Upper lobe of right lung (tissue), 1 donor: ENCODE data around the gene RHOT2. TPM values are rescaled to one million over a fixed set of nuclear protein-coding genes. Genes with fewer than 3 reads are reported as not detected.
A peak's percentile ranks its signal among the peaks of the same experiment; 100 is the strongest.

Experiments used
- ATAC-seq: fragments of 200-7000 bp; cut with Tn5 transposase; one replicate; pipeline ENCODE4 v1.9.1; 2020; ENCODE audit warnings: mild to moderate bottlenecking, moderate library complexity
- DNase-seq: peaks from one replicate; pipeline ENCODE4 v3.0.0-alpha.2; 2020
- H3K27ac ChIP-seq: fragments of 200-600 bp; one replicate; pipeline ENCODE4 v1.8.0; 2022
- H3K27me3 ChIP-seq: fragments of 200-600 bp; one replicate; pipeline ENCODE4 v1.8.0; 2022; ENCODE audit warnings: mild to moderate bottlenecking
- H3K36me3 ChIP-seq: fragments of 200-600 bp; one replicate; pipeline ENCODE4 v1.8.0; 2022
- H3K4me1 ChIP-seq: fragments of 200-600 bp; one replicate; pipeline ENCODE4 v1.8.0; 2022
- H3K4me3 ChIP-seq: fragments of 200-600 bp; one replicate; pipeline ENCODE4 v1.8.0; 2022; ENCODE audit warnings: mild to moderate bottlenecking
- H3K9me3 ChIP-seq: fragments of 200-600 bp; one replicate; pipeline ENCODE4 v1.8.0; 2022
- intact Hi-C: fragments of 100-400 bp; cut with DNase I; formaldehyde crosslinking; loops from one replicate; pipeline ENCODE4 v1.11.0; 2022
- total RNA-seq: library from RNA; stranded (reverse); fragmentation: NEBNext Ultra II Directional; extraction: Animal tissue kit (Norgen Biotek cat#: 25700); gene quantifications from one replicate; pipeline ENCODE4 v1.2.1, GENCODE V29; 2021
- TF ChIP-seq, protein P1 (sequence below): fragments of 200-600 bp; IDR thresholded peaks from one replicate; pipeline ENCODE4 v1.8.0; 2022; ENCODE audit warnings: antibody characterized with exemption
- donor health status: DM: no; HTN: yes; CAD: no; lungs with severe emphysema.

Gene RHOT2
- total RNA-seq, 1 donor from 2014 or later = 92.5 TPM

DNA sequence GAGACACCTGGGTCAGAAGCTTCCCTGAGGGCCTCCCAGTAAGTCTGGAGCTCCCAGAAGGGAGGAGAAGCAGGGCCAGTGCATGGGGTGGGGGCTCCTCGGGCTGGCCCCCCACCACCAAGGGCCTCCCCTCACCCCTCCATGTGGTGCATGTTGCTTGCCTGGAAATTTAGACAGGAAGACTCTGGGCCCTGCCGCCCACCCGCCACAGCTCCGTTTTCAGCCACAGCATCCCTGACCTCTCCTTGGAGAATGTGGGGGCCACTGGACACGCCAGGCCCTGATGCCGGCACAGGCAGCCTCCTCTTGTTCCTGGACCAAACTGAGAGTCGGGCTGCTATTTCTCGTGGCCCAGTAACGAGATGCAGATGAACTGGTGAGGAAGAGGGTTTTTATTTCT lies 29.1 kb upstream of the RHOT2 start:
- no peak overlapping the region for H3K27ac ChIP-seq
- TF ChIP-seq, protein P1, sequence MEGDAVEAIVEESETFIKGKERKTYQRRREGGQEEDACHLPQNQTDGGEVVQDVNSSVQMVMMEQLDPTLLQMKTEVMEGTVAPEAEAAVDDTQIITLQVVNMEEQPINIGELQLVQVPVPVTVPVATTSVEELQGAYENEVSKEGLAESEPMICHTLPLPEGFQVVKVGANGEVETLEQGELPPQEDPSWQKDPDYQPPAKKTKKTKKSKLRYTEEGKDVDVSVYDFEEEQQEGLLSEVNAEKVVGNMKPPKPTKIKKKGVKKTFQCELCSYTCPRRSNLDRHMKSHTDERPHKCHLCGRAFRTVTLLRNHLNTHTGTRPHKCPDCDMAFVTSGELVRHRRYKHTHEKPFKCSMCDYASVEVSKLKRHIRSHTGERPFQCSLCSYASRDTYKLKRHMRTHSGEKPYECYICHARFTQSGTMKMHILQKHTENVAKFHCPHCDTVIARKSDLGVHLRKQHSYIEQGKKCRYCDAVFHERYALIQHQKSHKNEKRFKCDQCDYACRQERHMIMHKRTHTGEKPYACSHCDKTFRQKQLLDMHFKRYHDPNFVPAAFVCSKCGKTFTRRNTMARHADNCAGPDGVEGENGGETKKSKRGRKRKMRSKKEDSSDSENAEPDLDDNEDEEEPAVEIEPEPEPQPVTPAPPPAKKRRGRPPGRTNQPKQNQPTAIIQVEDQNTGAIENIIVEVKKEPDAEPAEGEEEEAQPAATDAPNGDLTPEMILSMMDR = no peak
- H3K4me3 ChIP-seq = no peak overlapping the region
- no peaks in the 10 kb centered on the region for H3K36me3 ChIP-seq
- intact Hi-C loops = no loop called here
- H3K27me3 ChIP-seq = no peaks in the 10 kb centered on the region
- H3K4me1 ChIP-seq = peaks cover 17% of the 10 kb centered on the region
- no peaks in the 10 kb centered on the region for H3K9me3 ChIP-seq
- no peak for DNase-seq
- no peak for ATAC-seq

DNA sequence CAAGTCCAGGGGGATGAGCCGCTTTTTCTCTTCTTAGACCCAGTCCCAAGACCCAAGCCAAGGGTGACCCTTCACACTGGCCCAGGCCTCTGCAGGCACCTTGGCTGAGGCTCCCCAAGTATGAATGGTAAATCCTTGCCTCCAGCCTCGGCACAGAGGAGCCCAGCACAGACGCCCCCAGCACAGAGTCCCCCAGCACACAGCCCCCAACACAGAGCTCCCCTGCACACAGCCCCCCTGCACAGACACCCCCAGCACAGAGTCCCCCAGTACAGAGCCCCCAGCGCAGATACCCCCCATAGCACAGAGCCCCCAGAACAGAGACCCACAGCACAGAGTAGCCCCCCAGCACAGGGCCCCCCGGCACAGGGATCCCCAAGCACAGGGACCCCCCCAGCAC lies 27.3 kb upstream of the RHOT2 start:
- no peak overlapping the region for H3K4me3 ChIP-seq
- TF ChIP-seq, protein P1 = no peak
- ATAC-seq = no peak
- H3K4me1 ChIP-seq = peaks cover 17% of the 10 kb centered on the region
- no peak overlapping the region for H3K27ac ChIP-seq
- intact Hi-C loops = no loop called here
- no peak for DNase-seq
- H3K27me3 ChIP-seq = no peaks in the 10 kb centered on the region
- no peaks in the 10 kb centered on the region for H3K36me3 ChIP-seq
- no peaks in the 10 kb centered on the region for H3K9me3 ChIP-seq

DNA sequence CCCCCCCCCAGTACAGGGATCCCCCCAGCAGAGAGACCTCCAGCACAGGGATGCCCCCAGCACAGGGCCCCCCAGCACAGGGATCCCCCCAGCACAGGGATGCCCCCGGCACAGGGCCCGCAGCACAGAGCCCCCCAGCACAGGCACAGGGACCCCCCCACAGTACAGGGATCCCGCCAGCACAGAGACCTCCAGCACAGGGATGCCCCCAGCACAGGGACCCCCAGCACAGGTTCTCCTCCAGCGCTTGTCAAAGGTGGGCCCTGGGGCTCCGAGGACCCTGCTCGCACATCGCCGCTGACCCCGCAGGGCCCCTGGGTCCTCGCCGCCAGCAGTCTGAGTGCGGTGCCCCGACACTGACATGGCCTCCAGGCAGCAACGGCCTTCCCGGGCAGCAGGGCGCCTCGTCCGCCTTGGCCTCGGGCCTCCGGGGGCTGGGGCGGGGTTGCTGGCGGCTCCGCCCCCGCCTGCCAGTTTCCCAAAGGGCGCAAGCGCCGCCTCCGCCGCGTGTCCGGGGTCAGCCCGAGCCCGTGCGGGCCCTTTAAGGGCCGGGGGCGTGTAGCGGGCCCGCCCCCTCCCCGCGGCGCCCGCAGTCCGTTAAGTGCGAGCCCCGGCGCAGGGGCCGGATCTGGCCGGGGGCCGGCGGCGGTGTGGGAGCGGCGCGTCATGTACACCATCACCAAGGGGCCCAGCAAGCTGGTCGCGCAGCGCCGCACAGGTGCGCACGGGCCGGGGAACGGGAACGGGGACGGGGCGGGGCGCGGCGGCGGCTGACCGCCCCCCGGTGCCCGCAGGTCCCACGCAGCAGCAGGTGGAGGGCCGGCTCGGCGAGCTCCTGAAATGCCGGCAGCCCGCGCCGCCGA lies 26.4 kb upstream of the RHOT2 start, which contains the start of gene MCRIP2:
Gene MCRIP2, plus strand, starts transcription at position 503 of the 863 bp plus-strand sequence. Its CDS starts 164 bp downstream, at position 667.
- ATAC-seq = peak; percentile 75
- intact Hi-C loops = no loop called here
- no peaks in the 10 kb centered on the region for H3K36me3 ChIP-seq
- H3K27ac ChIP-seq = peak within 1 kb of the TSS; percentile 76
- H3K4me1 ChIP-seq = peaks cover 25% of the 10 kb centered on the region
- peak within 1 kb of the TSS; percentile 71 for H3K4me3 ChIP-seq
- H3K27me3 ChIP-seq = no peaks in the 10 kb centered on the region
- peak; percentile 96 for DNase-seq
- no peaks in the 10 kb centered on the region for H3K9me3 ChIP-seq
- TF ChIP-seq, protein P1 = no peak

DNA sequence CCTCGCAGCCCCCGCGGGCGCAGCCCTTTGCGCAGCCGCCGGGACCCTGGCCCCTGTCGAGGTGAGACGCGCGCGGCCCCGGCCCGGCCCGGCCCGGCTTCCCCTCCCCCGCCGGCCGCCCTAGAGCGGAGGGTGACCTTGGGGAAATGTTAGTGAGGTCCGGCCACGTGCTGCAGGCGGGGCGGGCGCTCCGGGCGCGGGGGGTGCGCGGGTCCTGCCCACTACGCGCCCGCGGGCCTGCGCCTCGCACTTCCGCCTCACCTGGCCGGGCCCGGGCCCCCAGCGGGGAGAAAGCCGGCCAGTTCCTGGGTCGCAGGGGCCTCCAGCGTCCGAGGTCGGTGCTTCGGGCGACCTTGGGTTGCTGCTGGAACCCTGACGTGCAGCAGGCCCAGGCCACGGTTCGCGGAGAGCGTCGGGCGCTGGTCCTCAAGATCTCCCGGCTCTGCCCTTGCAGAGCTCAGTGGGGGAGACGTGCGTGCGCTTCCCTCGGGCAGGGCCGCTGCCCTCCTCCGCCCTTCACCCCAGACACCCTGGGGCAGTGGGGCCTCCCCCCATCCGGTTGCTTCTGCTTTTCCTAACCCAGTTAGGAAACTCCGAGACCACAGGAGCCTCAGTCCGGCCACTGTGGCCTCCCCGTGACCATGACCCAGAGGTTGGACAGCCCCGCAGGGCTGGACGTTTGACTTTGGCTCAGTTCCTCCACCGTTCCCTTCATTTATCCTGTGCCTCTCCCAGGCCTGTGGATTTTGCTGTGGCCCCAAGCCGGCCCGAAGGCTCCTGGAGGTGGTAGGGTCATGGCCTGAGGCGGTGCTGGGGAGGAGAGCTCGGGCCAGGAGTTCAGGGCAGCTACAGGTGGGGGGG lies 25.5 kb upstream of the RHOT2 start:
- Histone ChIP-seq H3K27me3 (no peaks in the 10 kb centered on the region), H3K4me3 (peak overlapping the region; percentile 71), H3K9me3 (no peaks in the 10 kb centered on the region), H3K36me3 (no peaks in the 10 kb centered on the region), H3K4me1 (peaks cover 26% of the 10 kb centered on the region), H3K27ac (peak overlapping the region; percentile 76)
- TF ChIP-seq, protein P1 = no peak
- peak; percentile 73 for ATAC-seq
- intact Hi-C loops = no loop called here
- DNase-seq = peak; percentile 92

DNA sequence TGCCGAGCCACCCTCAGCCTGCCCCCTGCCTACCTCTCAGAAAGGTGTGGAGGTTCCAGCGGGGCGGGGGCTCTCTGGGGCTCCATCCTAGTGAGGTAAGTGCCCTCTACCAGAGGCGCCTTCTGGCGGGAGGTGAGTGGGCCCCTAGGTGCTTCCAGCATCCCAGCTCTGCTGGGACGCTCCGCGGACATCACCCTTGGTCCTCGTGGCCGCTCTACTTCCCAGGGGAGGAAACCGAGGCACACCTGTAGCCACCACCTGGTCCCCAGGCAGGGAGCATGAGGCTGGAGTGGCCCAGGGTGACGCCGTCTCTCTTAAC lies 24.9 kb upstream of the RHOT2 start:
- ATAC-seq = no peak

More for the DNA sequence above, 24.9 kb upstream of the RHOT2 start:
- no peaks in the 10 kb centered on the region for H3K27me3 ChIP-seq
- TF ChIP-seq, protein P1 = no peak
- H3K4me1 ChIP-seq = peaks cover 28% of the 10 kb centered on the region
- no peak for DNase-seq
- H3K27ac ChIP-seq = peak overlapping the region; percentile 76
- intact Hi-C loops = no loop called here
- H3K4me3 ChIP-seq = peak overlapping the region; percentile 71
- no peaks in the 10 kb centered on the region for H3K9me3 ChIP-seq
- no peaks in the 10 kb centered on the region for H3K36me3 ChIP-seq
